Ovary (tissue), 9 donors: Measurements from ENCODE around the gene FOXG1. TPM values are rescaled to one million over a fixed set of nuclear protein-coding genes. Genes with fewer than 3 reads are reported as not detected.

Experiments
- DNase-seq, 5 donors: peaks; one replicate each; pipeline ENCODE4 v3.0.0-alpha.2; 2019 to 2020
- H3K27ac ChIP-seq, 2 donors: fragments of 200-600 bp; one replicate each; pipeline versions ENCODE4 v1.5.1 to v1.8.0; 2019 to 2022
- H3K27me3 ChIP-seq: fragments of 200-600 bp; one replicate; pipeline ENCODE4 v1.8.0; 2022
- H3K36me3 ChIP-seq: fragments of 200-600 bp; sonication (generic); one replicate; pipeline ENCODE4 v1.5.1; 2019
- H3K4me1 ChIP-seq: one replicate; pipeline ENCODE4 v1.8.1; 2013; ENCODE audit warnings: mild to moderate bottlenecking, moderate library complexity; ENCODE audit not compliant: insufficient read depth
- H3K4me3 ChIP-seq: fragments of 200-600 bp; sonication (generic); one replicate; pipeline ENCODE4 v1.5.1; 2017
- H3K9me3 ChIP-seq, 2 donors: fragments of 200-600 bp in 1 of 2; sonication (generic) in 1 of 2; one replicate each; pipeline versions ENCODE4 v1.5.1 to v1.8.1; 2013 to 2019; ENCODE audit warnings: mild to moderate bottlenecking in 1 of 2, moderate library complexity in 1 of 2
- CTCF ChIP-seq, 3 donors: fragments of 450-650 bp in 2 of 3; fragments of 200-600 bp in 1 of 3; IDR thresholded peaks; one replicate each; pipeline versions ENCODE4 v1.5.1 to v1.8.0; 2016 to 2022; ENCODE audit warnings: antibody characterized with exemption in 3 of 3, mild to moderate bottlenecking in 1 of 3
- EP300 ChIP-seq: sonication (generic); formaldehyde crosslinking; IDR thresholded peaks from one replicate; pipeline ENCODE4 v1.6.1; 2017; ENCODE audit warnings: antibody characterized with exemption
- POLR2A ChIP-seq: fragments of 450-650 bp; IDR thresholded peaks from one replicate; pipeline ENCODE4 v1.6.1; 2017; ENCODE audit warnings: antibody characterized with exemption, mild to moderate bottlenecking, moderate library complexity
- WGBS, 3 donors: extraction: QIAGEN DNeasy Blood & Tissue Kit in 1 of 3; methylation state at CpG; one replicate each; pipeline versions ENCODE4 v1.1.5 to v1.1.7; 2013 to 2017; 5-methylcytosine and 5-hydroxymethylcytosine counted together
- intact Hi-C, 4 donors: fragments of 100-400 bp; cut with DNase I; formaldehyde crosslinking; loops; one replicate each; pipeline versions ENCODE4 v1.11.0 to v1.15.1; 2022 to 2023
- polyA plus RNA-seq, 2 donors: library from polyadenylated mRNA; stranded (reverse); fragments of 200-250 nt in 1 of 2; fragments of 350-450 nt in 1 of 2; fragmentation: Illumina TruSeq in 1 of 2; extraction: RNeasy Lipid Tissue Mini Kit (QIAGEN cat#74804) in 1 of 2; gene quantifications; one replicate each; pipeline ENCODE4 v1.2.3, GENCODE V29; 2013 to 2014
- total RNA-seq, 7 donors: library from RNA; depleted of rRNA in 2 of 7; stranded (reverse); fragments of >200 nt in 2 of 7; fragmentation: NEBNext Ultra II Directional in 3 of 7; extraction: Animal tissue kit (Norgen Biotek cat#: 25700) in 3 of 7; gene quantifications; one replicate each; pipeline versions ENCODE4 v1.1.0 to v1.2.4, GENCODE V29; 2016 to 2023
- donor health status: DM: no; HTN: no; CAD: no; lungs with moderate emphysema.
- donor health status: DM: no; HTN: no; CAD: no.
- donor health status: Bipolar disorder and iron deficiency.
- donor health status: DM: yes; HTN: yes; CAD: no.
- donor health status: DM: no; HTN: no; CAD: no.
- donor health status: DM: yes; HTN: yes; CAD: no.

Gene FOXG1
- total and polyA plus RNA-seq, 9 donors, result 0.10 to 1.8 (median 0.17) TPM; not detected in 1

- DNase-seq, result no peak
- 12 to 13% (median 13%) methylated on average over 17 of the region's 17 CpGs for WGBS, 3 donors
- Histone ChIP-seq H3K9me3 (peaks cover 0 to 5% of the 10 kb centered on the region in 2 donors), H3K4me3 (no peak overlapping the region), H3K27ac (no peak overlapping the region), H3K36me3 (no peaks in the 10 kb centered on the region), H3K4me1 (no peaks in the 10 kb centered on the region), H3K27me3 (peaks cover 3% of the 10 kb centered on the region)
- intact Hi-C loops, result no loop called here
- TF ChIP-seq EP300, result no peak
- TF ChIP-seq CTCF (IDR thresholded peaks at IDR 0.05), result no peak
- TF ChIP-seq POLR2A, result no peak
Observed at GRCh38 chr14:28777471-28778137, 11.0 kb downstream of the FOXG1 start.

- TF ChIP-seq EP300, result no peak
- no peak for TF ChIP-seq POLR2A
- no peak for TF ChIP-seq CTCF (IDR thresholded peaks at IDR 0.05)
- Histone ChIP-seq H3K27me3 (peaks cover 3% of the 10 kb centered on the region), H3K4me3 (no peak overlapping the region), H3K4me1 (no peaks in the 10 kb centered on the region), H3K9me3 (peaks cover 0 to 3% of the 10 kb centered on the region in 2 donors), H3K36me3 (no peaks in the 10 kb centered on the region), H3K27ac (no peak overlapping the region)
- intact Hi-C loops, result no loop called here
- no peak for DNase-seq
- 6 to 7% (median 7%) methylated on average over 28 of the region's 28 CpGs for WGBS, 3 donors
Observed at GRCh38 chr14:28778138-28779117, 11.8 kb downstream of the FOXG1 start.

- peaks cover 0 to 3% of the 10 kb centered on the region in 2 donors for H3K9me3 ChIP-seq
- TF ChIP-seq POLR2A (no peak), CTCF (IDR thresholded peaks at IDR 0.05) (no peak), EP300 (no peak)
- intact Hi-C loops, result no loop called here
- no peaks in the 10 kb centered on the region for H3K36me3 ChIP-seq
- H3K4me1 ChIP-seq, result no peaks in the 10 kb centered on the region
- no peak overlapping the region for H3K27ac ChIP-seq
- peaks cover 3% of the 10 kb centered on the region for H3K27me3 ChIP-seq
- DNase-seq, result no peak
- H3K4me3 ChIP-seq, result no peak overlapping the region
Observed at GRCh38 chr14:28779456-28779855, 12.9 kb downstream of the FOXG1 start.

GRCh38 chr14:28780843-28781820 lies 14.5 kb downstream of the FOXG1 start:
- DNase-seq, result no peak

More at GRCh38 chr14:28780843-28781820, 14.5 kb downstream of the FOXG1 start:
- Histone ChIP-seq H3K27me3 (peaks cover 3% of the 10 kb centered on the region), H3K36me3 (no peaks in the 10 kb centered on the region), H3K9me3 (peaks cover 0 to 3% of the 10 kb centered on the region in 2 donors), H3K4me3 (no peak overlapping the region), H3K4me1 (peaks cover 4% of the 10 kb centered on the region), H3K27ac (no peak overlapping the region)
- WGBS, 3 donors, result 6 to 12% (median 6%) methylated on average over 6 of the region's 6 CpGs
- intact Hi-C loops, result no loop called here
- TF ChIP-seq CTCF (IDR thresholded peaks at IDR 0.05) (no peak), EP300 (no peak), POLR2A (no peak)
